ENCODE measurements around the gene ZCCHC4. TPM values are rescaled to one million over a fixed set of nuclear protein-coding genes. Genes with fewer than 3 reads are reported as not detected.
A peak's percentile ranks its signal among the peaks of the same experiment; 100 is the strongest.
"Not testable (repeated sequence)": the region's sequence is repeated elsewhere in the genome, so short reads cannot be mapped to it uniquely, and the experiment has no call there.

ZCCHC4 gene
- total RNA-seq, 3 donors from 2014 or later = 14.2 to 18.9 (median 15.2) TPM

DNA sequence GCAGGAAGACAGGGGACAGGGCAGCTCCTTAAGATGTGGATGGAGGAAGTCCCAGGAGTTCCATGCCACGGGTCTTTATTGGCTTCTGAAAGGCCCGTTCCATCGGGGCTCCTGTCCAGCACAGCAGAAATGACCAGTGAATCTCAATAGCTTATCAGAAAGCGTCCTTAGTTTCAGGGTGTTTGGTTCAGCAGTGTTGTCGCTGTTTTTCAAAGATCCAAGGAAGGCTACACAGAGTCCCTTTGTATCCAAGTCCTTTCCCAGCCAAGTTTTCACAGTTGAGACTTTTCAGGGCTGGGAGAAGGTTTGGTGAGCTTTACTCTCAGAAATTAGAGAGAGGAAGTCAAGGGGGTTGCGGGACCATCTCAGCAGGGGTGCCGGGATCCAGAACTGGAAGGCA lies 5.0 kb upstream of the ZCCHC4 start:
- no peak for DNase-seq
- peaks cover 5% of the 10 kb centered on the region for H3K4me1 Mint-ChIP-seq (ENCODE audit: low read depth)
- H3K4me3 Mint-ChIP-seq = no peak overlapping the region
- no peak for ATAC-seq
- H3K36me3 Mint-ChIP-seq (ENCODE audit: insufficient read depth) = no peaks in the 10 kb centered on the region
- H3K9me3 Mint-ChIP-seq = no peaks in the 10 kb centered on the region
- H3K27me3 Mint-ChIP-seq (ENCODE audit: low read depth) = peaks cover 9% of the 10 kb centered on the region

GRCh38 chr4:25308306-25308705 lies 4.3 kb upstream of the ZCCHC4 start:
- no peak for DNase-seq
- H3K4me3 Mint-ChIP-seq = no peak overlapping the region
- no peaks in the 10 kb centered on the region for H3K9me3 Mint-ChIP-seq
- H3K36me3 Mint-ChIP-seq (ENCODE audit: insufficient read depth) = no peaks in the 10 kb centered on the region
- peaks cover 9% of the 10 kb centered on the region for H3K27me3 Mint-ChIP-seq (ENCODE audit: low read depth)
- no peak for ATAC-seq
- peaks cover 9% of the 10 kb centered on the region for H3K4me1 Mint-ChIP-seq (ENCODE audit: low read depth)

DNA sequence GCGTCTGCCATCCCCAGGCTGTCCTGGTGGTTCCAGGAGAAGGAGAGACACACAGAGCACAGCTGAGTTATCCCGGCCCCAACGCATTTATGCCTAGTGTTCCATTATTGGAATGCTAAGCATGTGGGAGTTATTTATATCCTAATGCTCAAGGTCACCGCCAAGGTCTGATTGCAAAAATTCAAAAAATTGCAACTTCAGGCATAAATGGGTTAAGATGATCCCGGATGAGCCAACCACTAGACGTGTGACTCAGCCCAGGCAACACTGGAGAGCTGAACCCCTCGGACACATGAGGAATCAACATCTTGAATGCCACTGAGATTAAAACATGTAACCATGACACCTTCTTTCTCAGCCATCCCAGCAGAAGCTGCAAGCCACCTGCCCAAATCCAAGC lies 3.8 kb upstream of the ZCCHC4 start:
- H3K27me3 Mint-ChIP-seq (ENCODE audit: low read depth) = peaks cover 8% of the 10 kb centered on the region
- peaks cover 13% of the 10 kb centered on the region for H3K4me1 Mint-ChIP-seq (ENCODE audit: low read depth)
- H3K36me3 Mint-ChIP-seq (ENCODE audit: insufficient read depth) = no peaks in the 10 kb centered on the region
- DNase-seq (no peak), ATAC-seq (no peak)
- no peak overlapping the region for H3K4me3 Mint-ChIP-seq
- H3K9me3 Mint-ChIP-seq = no peaks in the 10 kb centered on the region

DNA sequence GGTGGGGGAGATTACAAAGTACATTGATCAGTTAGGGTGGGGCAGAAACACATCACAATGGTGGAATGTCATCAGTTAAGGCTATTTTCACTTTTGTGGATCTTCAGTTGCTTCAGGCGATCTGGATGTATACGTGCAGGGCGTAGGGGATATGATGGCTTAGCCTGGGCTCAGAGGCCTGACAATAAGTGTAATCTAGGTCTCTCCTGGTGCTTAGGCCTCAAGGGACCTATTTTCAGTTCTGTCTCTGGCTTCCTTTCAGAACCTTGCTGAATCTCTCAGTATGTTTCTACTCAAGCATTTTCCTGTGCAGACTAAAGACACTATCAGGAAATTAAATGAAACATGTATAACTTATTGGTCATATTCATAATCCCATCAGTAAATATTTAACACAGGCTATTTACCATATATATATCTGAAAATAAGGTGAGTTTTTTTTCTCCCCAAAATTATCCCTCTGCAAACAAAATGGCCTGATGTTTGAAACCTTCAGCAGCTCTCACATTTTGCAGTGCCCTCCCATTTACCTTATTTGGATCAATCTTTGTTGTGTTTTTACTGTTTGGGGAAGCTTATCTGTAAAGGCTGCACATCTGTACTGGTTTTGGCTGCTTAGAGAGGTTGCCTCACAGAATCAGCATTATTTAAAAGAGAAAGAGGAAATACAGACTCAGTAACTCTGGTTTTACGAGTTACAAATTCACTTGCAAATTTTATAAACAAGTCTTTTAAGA lies 2.3 kb upstream of the ZCCHC4 start:
- DNase-seq (no peak), ATAC-seq (no peak)
- Mint-ChIP-seq H3K9me3 (no peaks in the 10 kb centered on the region), H3K4me3 (no peak overlapping the region), H3K27me3 (ENCODE audit: low read depth) (peaks cover 6% of the 10 kb centered on the region), H3K4me1 (ENCODE audit: low read depth) (peaks cover 17% of the 10 kb centered on the region), H3K36me3 (ENCODE audit: insufficient read depth) (peaks cover 2% of the 10 kb centered on the region)

DNA sequence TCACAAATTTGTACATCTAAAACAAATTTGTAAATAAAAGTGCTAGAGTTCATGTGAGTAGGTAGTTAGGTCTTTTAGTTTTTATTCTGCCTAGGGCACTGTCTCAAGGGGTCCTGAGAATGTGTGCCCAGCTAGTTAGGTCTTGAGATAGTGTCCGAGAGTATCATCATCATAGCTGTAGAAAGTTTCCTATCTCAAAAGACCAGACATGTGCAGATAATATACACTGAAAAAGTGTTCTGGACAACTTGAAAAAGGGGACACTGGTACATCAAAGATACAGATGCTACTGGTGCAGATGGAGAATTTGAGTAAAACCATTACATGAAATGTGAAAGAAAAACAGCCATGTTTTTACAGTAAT lies 1.8 kb upstream of the ZCCHC4 start:
- Mint-ChIP-seq H3K27me3 (ENCODE audit: low read depth) (peaks cover 6% of the 10 kb centered on the region), H3K9me3 (no peaks in the 10 kb centered on the region), H3K36me3 (ENCODE audit: insufficient read depth) (peaks cover 2% of the 10 kb centered on the region), H3K4me3 (no peak overlapping the region), H3K4me1 (ENCODE audit: low read depth) (peaks cover 17% of the 10 kb centered on the region)
- no peak for ATAC-seq
- no peak for DNase-seq

DNA sequence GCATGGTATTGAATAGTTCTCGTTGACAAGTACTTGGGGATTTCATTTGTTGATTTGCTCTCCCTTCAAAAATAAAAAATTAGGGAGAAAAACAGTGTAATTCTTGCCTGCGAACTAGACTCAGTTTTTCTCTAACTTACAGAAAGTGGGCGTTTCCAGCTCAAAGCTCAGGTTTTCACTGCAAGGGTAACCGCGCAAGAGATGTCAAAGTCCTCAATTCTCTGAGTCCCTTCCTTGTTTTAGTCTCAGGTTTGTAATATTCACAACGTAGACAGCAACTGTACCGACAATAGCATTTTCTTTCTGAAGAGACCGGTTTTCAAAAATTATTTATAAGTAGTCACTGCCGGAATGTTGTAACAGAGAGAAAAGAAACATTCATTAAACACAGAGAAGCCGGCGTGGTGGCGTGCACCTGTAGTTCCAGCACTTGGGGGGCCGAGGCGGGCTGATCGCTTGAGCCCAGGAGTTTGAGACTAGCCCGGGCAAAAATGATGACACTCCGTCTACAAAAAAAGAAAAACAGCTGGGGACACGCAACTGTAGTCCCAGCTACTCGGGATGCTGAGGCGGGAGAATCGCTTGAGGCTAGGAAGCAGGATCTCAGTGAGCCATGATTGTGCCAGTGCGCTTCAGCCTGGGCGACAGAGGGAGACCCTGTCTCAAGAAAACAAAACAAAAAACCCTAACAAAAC lies 774 bp downstream of the ZCCHC4 start:
- DNase-seq = no peak

GRCh38 chr4:25320336-25320735 lies 7.8 kb downstream of the ZCCHC4 start:
- peaks cover 25% of the 10 kb centered on the region for H3K36me3 Mint-ChIP-seq (ENCODE audit: insufficient read depth)
- DNase-seq = no peak
- H3K4me3 Mint-ChIP-seq = no peak overlapping the region
- H3K9me3 Mint-ChIP-seq = no peaks in the 10 kb centered on the region
- H3K27me3 Mint-ChIP-seq (ENCODE audit: low read depth) = no peaks in the 10 kb centered on the region
- ATAC-seq = peak; percentile 49 to 51
- peaks cover 19% of the 10 kb centered on the region for H3K4me1 Mint-ChIP-seq (ENCODE audit: low read depth)

More for the DNA sequence above, 774 bp downstream of the ZCCHC4 start:
- H3K36me3 Mint-ChIP-seq (ENCODE audit: insufficient read depth) = peaks cover 16% of the 10 kb centered on the region
- peaks cover 23% of the 10 kb centered on the region for H3K4me1 Mint-ChIP-seq (ENCODE audit: low read depth)
- H3K9me3 Mint-ChIP-seq = no peaks in the 10 kb centered on the region
- H3K27me3 Mint-ChIP-seq (ENCODE audit: low read depth) = peaks cover 2% of the 10 kb centered on the region
- peak overlapping the region; percentile 99 for H3K4me3 Mint-ChIP-seq
- ATAC-seq = no peak

DNA sequence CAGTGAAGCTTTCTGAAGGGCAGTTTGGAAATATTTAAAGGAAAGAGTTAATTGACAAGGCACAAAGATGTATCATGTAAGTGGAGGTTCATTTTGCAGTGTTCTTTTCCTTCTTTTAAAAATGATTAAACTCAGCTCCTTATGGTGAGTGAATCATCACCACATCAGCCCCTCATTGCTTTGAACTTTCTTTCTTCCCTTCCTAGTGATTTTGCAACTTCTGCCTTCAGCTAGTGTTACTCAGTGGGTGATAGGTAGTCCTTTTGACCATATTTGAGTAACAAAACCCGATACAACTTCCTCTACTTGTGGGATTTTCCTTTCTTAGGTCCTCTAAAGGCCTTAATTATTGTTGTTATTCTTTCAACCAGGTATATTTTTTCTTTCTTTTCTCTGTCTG lies 8.2 kb downstream of the ZCCHC4 start:
- Mint-ChIP-seq H3K36me3 (ENCODE audit: insufficient read depth) (peaks cover 25% of the 10 kb centered on the region), H3K27me3 (ENCODE audit: low read depth) (no peaks in the 10 kb centered on the region), H3K9me3 (no peaks in the 10 kb centered on the region), H3K4me3 (peak overlapping the region; percentile 47), H3K4me1 (ENCODE audit: low read depth) (peaks cover 19% of the 10 kb centered on the region)
- ATAC-seq = peak; percentile 96 to 98
- DNase-seq = no peak

- Mint-ChIP-seq H3K4me1 (ENCODE audit: low read depth) (peaks cover 15% of the 10 kb centered on the region), H3K9me3 (no peaks in the 10 kb centered on the region), H3K4me3 (no peak overlapping the region), H3K27me3 (ENCODE audit: low read depth) (no peaks in the 10 kb centered on the region), H3K36me3 (ENCODE audit: insufficient read depth) (peaks cover 17% of the 10 kb centered on the region)
- DNase-seq (no peak), ATAC-seq (no peak)
These were observed 9.1 kb downstream of the ZCCHC4 start for GRCh38 chr4:25321703-25322102.

GRCh38 chr4:25328463-25328862 lies 15.9 kb downstream of the ZCCHC4 start:
- H3K36me3 Mint-ChIP-seq (ENCODE audit: insufficient read depth); H3K4me3 Mint-ChIP-seq; DNase-seq; H3K27me3 Mint-ChIP-seq (ENCODE audit: low read depth); H3K9me3 Mint-ChIP-seq; ATAC-seq: not testable (repeated sequence)
- H3K4me1 Mint-ChIP-seq (ENCODE audit: low read depth) = peaks cover 15% of the 10 kb centered on the region

DNA sequence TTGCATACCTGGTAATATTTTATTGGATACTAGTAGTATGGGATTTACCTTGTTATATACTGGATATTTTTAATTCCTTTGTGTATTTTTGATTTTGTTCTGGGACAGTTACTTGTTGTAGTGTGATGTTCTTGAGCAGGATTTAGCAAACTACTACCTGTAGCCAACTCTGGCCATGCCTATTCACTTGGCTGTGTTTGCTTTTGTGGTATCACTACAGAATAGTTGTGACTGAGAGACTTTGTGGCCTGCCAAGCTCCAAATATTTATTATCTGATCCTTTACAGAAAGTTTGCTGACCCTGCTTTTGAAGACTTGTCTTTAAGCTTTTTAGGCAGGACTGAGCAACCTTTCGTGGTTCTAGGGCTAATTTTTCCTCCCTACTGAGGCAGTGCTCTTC lies 17.8 kb downstream of the ZCCHC4 start:
- peaks cover 10% of the 10 kb centered on the region for H3K36me3 Mint-ChIP-seq (ENCODE audit: insufficient read depth)
- DNase-seq (no peak), ATAC-seq (no peak)
- peaks cover 15% of the 10 kb centered on the region for H3K4me1 Mint-ChIP-seq (ENCODE audit: low read depth)
- no peaks in the 10 kb centered on the region for H3K9me3 Mint-ChIP-seq
- no peaks in the 10 kb centered on the region for H3K27me3 Mint-ChIP-seq (ENCODE audit: low read depth)
- no peak overlapping the region for H3K4me3 Mint-ChIP-seq

GRCh38 chr4:25330905-25331808 lies 18.6 kb downstream of the ZCCHC4 start:
- H3K9me3 Mint-ChIP-seq = no peaks in the 10 kb centered on the region
- H3K36me3 Mint-ChIP-seq (ENCODE audit: insufficient read depth) = peaks cover 10% of the 10 kb centered on the region

GRCh38 chr4:25343671-25344070 lies 31.1 kb downstream of the ZCCHC4 start:
- Mint-ChIP-seq H3K4me3 (no peak overlapping the region), H3K9me3 (no peaks in the 10 kb centered on the region), H3K4me1 (ENCODE audit: low read depth) (no peaks in the 10 kb centered on the region), H3K36me3 (ENCODE audit: insufficient read depth) (peaks cover 18% of the 10 kb centered on the region), H3K27me3 (ENCODE audit: low read depth) (no peaks in the 10 kb centered on the region)
- no peak for DNase-seq
- no peak for ATAC-seq

More at GRCh38 chr4:25330905-25331808, 18.6 kb downstream of the ZCCHC4 start:
- H3K27me3 Mint-ChIP-seq (ENCODE audit: low read depth) = no peaks in the 10 kb centered on the region
- peaks cover 15% of the 10 kb centered on the region for H3K4me1 Mint-ChIP-seq (ENCODE audit: low read depth)
- ATAC-seq = peak; percentile 79 to 83
- no peak for DNase-seq
- peak overlapping the region; percentile 81 for H3K4me3 Mint-ChIP-seq

DNA sequence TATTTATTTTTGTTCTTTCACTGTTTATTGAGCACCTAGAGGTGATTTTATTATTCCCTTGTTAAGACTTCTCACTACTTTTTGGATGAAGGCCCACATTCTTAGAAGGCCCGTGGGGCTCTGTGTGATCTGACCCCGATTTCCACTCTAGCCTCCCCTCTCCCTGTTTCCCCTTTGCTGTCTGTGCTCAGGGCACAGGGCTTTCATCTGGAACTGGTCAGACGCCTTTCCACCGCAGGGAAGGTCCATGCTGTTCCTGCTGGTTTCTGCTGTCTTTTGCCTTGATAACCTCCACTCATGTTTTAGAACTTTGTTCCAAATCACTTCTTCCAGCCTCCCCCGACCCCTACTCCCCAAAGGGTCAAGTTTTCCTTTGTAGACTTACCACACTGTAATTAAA lies 33.2 kb downstream of the ZCCHC4 start:
- Mint-ChIP-seq H3K4me3 (no peak overlapping the region), H3K4me1 (ENCODE audit: low read depth) (no peaks in the 10 kb centered on the region), H3K27me3 (ENCODE audit: low read depth) (no peaks in the 10 kb centered on the region), H3K36me3 (ENCODE audit: insufficient read depth) (peaks cover 12% of the 10 kb centered on the region), H3K9me3 (no peaks in the 10 kb centered on the region)
- DNase-seq (no peak), ATAC-seq (no peak)
